Kidney (tissue), 14 donors: ENCODE results near the gene CCDC34. TPM values are rescaled to one million over a fixed set of nuclear protein-coding genes. Genes with fewer than 3 reads are reported as not detected.

Source experiments
- DNase-seq, 5 donors: peaks; one replicate each; pipeline ENCODE4 v3.0.0-alpha.2; 2013 to 2020
- FAIRE-seq: peaks from 2 replicates; lab custom pipeline; 2012; peaks lifted over from hg19 to GRCh38; lab: Jason Lieb, UNC
- H3K27ac ChIP-seq, 2 donors: one replicate each; pipeline ENCODE4 v1.7.0; 2013; ENCODE audit warnings: low read depth in 2 of 2, low read length in 2 of 2, inconsistent platforms in 1 of 2
- H3K27me3 ChIP-seq: one replicate; pipeline ENCODE4 v1.7.1; 2013; ENCODE audit warnings: low read length, inconsistent platforms; ENCODE audit not compliant: control insufficient read depth, insufficient read depth
- H3K36me3 ChIP-seq, 3 donors: one replicate each; pipeline versions ENCODE4 v1.7.0 to v1.7.1; 2013; ENCODE audit warnings: low read length in 3 of 3, control low read depth in 1 of 3, inconsistent platforms in 1 of 3; ENCODE audit not compliant: insufficient read depth in 3 of 3, control insufficient read depth in 2 of 3
- H3K4me1 ChIP-seq, 3 donors: one replicate each; pipeline versions ENCODE4 v1.7.0 to v1.7.1; 2013; ENCODE audit warnings: low read length in 3 of 3, inconsistent platforms in 1 of 3, low read depth in 1 of 3; ENCODE audit not compliant: control insufficient read depth in 2 of 3, insufficient read depth in 2 of 3
- H3K4me3 ChIP-seq, 3 donors: one replicate each; pipeline versions ENCODE4 v1.7.0 to v1.8.1; 2013; ENCODE audit warnings: low read length in 3 of 3, control low read depth in 1 of 3, inconsistent platforms in 1 of 3
- H3K9ac ChIP-seq, 3 donors: one replicate each; pipeline versions ENCODE4 v1.7.0 to v1.7.1; 2013; ENCODE audit warnings: low read length in 3 of 3, control low read depth in 1 of 3, inconsistent platforms in 1 of 3
- H3K9me3 ChIP-seq, 3 donors: one replicate each; pipeline versions ENCODE4 v1.7.0 to v1.7.1; 2013; ENCODE audit warnings: low read length in 3 of 3, control low read depth in 1 of 3, inconsistent platforms in 1 of 3; ENCODE audit not compliant: control insufficient read depth in 2 of 3, insufficient read depth in 1 of 3
- intact Hi-C: fragments of 100-400 bp; cut with DNase I; formaldehyde crosslinking; loops from one replicate; pipeline ENCODE4 v1.11.1; 2022
- polyA plus RNA-seq: library from polyadenylated mRNA; stranded (reverse); fragments of 350-450 nt; fragmentation: Illumina TruSeq; extraction: RNeasy Lipid Tissue Mini Kit (QIAGEN cat#74804); gene quantifications from one replicate; pipeline ENCODE4 v1.2.3, GENCODE V29; 2014; ENCODE audit warnings: low read depth, low replicate concordance; ENCODE audit not compliant: insufficient read depth
- total RNA-seq: library from RNA; stranded (reverse); fragmentation: NEBNext Ultra II Directional; extraction: Animal tissue kit (Norgen Biotek cat#: 25700); gene quantifications from one replicate; pipeline ENCODE4 v1.2.1, GENCODE V29; 2021
- TF ChIP-seq, protein P1 (sequence below): IDR thresholded peaks from 3 replicates; pipeline ENCODE4 v1.5.1; 2012; ENCODE audit warnings: mild to moderate bottlenecking, moderate library complexity, borderline replicate concordance; ENCODE audit not compliant: insufficient read depth; ENCODE audit errors: extremely low read depth
- donor health status: control.
- donor health status: control.
- donor health status: control.
- donor health status: control.
- donor health status: control.
- donor health status: DM: yes; HTN: yes; CAD: no.
- donor health status: Normal renal cell carcinoma (clear cell type).

The CCDC34 gene
- total and polyA plus RNA-seq, 2 donors from 2014 or later: 5.4 to 6.0 TPM

- no peak for FAIRE-seq
- H3K27ac ChIP-seq: no peak overlapping the region
Observed at GRCh38 chr11:27388001-27388400, 25.0 kb upstream of the CCDC34 start.

DNA sequence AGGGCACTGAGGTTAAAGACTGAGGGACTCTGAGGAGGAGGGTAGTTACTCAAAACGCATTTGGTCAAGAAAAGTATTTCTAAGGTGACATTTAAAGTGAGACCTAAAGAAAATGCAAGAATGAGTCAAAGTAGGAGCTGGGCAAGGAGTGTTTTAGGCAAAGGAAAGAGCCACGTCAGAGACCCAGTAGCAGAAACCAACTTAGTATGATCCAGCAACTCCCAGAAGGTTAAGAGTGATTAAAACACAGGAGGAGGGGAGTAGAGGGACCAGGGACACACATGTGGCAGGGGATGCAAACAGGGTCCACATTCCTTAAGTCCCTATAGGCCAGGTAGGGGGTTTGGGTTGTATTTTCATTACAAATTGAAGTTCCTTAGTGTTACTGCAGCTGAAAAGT, 24.3 kb upstream of the CCDC34 start:
- H3K4me1 ChIP-seq: peaks cover 6 to 35% (median 9%) of the 10 kb centered on the region in 3 donors
- FAIRE-seq: no peak
- intact Hi-C loops: no loop called here

More at GRCh38 chr11:27388001-27388400, 25.0 kb upstream of the CCDC34 start:
- no peaks in the 10 kb centered on the region for H3K27me3 ChIP-seq
- H3K36me3 ChIP-seq: peaks cover 0 to 10% (median 2%) of the 10 kb centered on the region in 3 donors
- H3K4me1 ChIP-seq: peaks cover 11 to 42% (median 14%) of the 10 kb centered on the region in 3 donors
- no peak for DNase-seq
- H3K9me3 ChIP-seq: no peaks in the 10 kb centered on the region
- H3K4me3 ChIP-seq: no peak overlapping the region
- TF ChIP-seq, protein P1, sequence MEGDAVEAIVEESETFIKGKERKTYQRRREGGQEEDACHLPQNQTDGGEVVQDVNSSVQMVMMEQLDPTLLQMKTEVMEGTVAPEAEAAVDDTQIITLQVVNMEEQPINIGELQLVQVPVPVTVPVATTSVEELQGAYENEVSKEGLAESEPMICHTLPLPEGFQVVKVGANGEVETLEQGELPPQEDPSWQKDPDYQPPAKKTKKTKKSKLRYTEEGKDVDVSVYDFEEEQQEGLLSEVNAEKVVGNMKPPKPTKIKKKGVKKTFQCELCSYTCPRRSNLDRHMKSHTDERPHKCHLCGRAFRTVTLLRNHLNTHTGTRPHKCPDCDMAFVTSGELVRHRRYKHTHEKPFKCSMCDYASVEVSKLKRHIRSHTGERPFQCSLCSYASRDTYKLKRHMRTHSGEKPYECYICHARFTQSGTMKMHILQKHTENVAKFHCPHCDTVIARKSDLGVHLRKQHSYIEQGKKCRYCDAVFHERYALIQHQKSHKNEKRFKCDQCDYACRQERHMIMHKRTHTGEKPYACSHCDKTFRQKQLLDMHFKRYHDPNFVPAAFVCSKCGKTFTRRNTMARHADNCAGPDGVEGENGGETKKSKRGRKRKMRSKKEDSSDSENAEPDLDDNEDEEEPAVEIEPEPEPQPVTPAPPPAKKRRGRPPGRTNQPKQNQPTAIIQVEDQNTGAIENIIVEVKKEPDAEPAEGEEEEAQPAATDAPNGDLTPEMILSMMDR: no peak
- intact Hi-C loops: no loop called here
- H3K9ac ChIP-seq: no peak overlapping the region

GRCh38 chr11:27386181-27386845, 23.3 kb upstream of the CCDC34 start:
- Histone ChIP-seq H3K4me1 (peaks cover 0 to 25% (median 4%) of the 10 kb centered on the region in 3 donors), H3K4me3 (no peak overlapping the region), H3K27ac (no peak overlapping the region), H3K36me3 (peaks cover 0 to 16% (median 5%) of the 10 kb centered on the region in 3 donors), H3K9ac (no peak overlapping the region), H3K27me3 (no peaks in the 10 kb centered on the region), H3K9me3 (no peaks in the 10 kb centered on the region)
- intact Hi-C loops: no loop called here
- DNase-seq (no peak), FAIRE-seq (no peak)
- TF ChIP-seq, protein P1: no peak

More for the DNA sequence above, 24.3 kb upstream of the CCDC34 start:
- no peak for DNase-seq
- Histone ChIP-seq H3K9ac (no peak overlapping the region), H3K27me3 (no peaks in the 10 kb centered on the region), H3K4me3 (no peak overlapping the region), H3K9me3 (no peaks in the 10 kb centered on the region), H3K36me3 (peaks cover 0 to 10% (median 2%) of the 10 kb centered on the region in 3 donors), H3K27ac (no peak overlapping the region)
- TF ChIP-seq, protein P1: no peak
